ENCODE results near the gene DMD.

- TF ChIP-seq HDAC6 (IDR thresholded peaks at IDR 0.05; ENCODE audit: low read depth, low read length) = no peak
- no peak for TF ChIP-seq CTCF (IDR thresholded peaks at IDR 0.05; ENCODE audit: control extremely low read depth in 1 of 3, insufficient read depth in 1 of 3, low read depth in 1 of 3, low read length in 3 of 3)
- TF ChIP-seq POLR2A (IDR thresholded peaks at IDR 0.05; ENCODE audit: control extremely low read depth in 1 of 2, low read depth in 2 of 2, low read length in 2 of 2) = no peak
These were observed 2141.3 kb downstream of the DMD start for GRCh38 chrX:31070057-31070468.

All from H1 (cell line).